NCI-H345 treated with DMSO at 0.1 percent for 48 hours (cell line): ENCODE measurements around the gene SEMA3F.
A peak's percentile ranks its signal among the peaks of the same experiment; 100 is the strongest.

ENCODE experiments used
- DNase-seq: peaks from one replicate; lab custom pipeline; 2025; ENCODE audit not compliant: unreplicated experiment; lab: John Stamatoyannopoulos, UW

The SEMA3F gene

GRCh38 chr3:50132421-50133282 lies 22.5 kb upstream of the SEMA3F start:
- DNase-seq = no peak

GRCh38 chr3:50133283-50133615 lies 21.9 kb upstream of the SEMA3F start:
- no peak for DNase-seq

DNA sequence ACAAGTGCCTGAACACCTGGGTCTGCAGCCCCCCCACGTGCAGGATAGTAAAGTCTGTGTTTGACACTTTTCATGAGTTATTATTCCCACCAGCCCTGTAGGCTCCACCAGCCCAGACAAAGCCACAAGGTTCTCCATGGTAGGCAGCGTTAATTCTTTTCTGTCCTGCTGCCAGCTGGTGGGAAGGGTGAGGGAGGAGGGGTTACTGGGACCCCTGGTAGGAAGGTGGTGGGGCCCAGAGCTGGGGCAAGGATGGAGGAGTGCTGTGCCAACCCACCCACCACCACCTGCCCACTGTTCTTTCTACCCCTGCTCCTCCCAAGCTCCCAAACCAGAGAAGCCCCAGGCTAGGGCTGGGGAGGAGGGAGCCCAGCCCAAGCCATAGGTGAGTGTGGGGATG lies 20.8 kb upstream of the SEMA3F start:
- DNase-seq = no peak

- no peak for DNase-seq
Observed at GRCh38 chr3:50135964-50136363, 19.2 kb upstream of the SEMA3F start.

GRCh38 chr3:50136714-50137405 lies 18.3 kb upstream of the SEMA3F start:
- no peak for DNase-seq

DNA sequence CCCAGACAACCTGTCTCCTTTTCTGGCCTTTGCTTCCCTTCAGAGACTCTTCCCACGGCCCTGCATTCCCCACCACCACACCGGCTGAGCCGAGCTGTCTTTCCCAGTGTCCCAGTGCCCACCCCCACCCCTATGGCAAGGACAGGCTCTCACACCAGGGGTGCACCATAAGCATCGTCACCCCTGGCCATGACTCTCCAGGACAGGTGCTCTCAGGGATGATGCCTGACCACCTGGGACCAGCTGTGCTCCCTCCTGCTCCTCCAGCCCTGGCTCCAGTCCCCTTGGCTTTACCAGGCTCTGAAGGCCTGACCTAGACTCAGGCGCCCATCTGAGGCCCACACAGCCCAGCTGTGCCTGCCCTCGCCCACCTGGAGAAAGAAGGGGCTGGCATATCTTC lies 17.6 kb upstream of the SEMA3F start:
- no peak for DNase-seq

DNA sequence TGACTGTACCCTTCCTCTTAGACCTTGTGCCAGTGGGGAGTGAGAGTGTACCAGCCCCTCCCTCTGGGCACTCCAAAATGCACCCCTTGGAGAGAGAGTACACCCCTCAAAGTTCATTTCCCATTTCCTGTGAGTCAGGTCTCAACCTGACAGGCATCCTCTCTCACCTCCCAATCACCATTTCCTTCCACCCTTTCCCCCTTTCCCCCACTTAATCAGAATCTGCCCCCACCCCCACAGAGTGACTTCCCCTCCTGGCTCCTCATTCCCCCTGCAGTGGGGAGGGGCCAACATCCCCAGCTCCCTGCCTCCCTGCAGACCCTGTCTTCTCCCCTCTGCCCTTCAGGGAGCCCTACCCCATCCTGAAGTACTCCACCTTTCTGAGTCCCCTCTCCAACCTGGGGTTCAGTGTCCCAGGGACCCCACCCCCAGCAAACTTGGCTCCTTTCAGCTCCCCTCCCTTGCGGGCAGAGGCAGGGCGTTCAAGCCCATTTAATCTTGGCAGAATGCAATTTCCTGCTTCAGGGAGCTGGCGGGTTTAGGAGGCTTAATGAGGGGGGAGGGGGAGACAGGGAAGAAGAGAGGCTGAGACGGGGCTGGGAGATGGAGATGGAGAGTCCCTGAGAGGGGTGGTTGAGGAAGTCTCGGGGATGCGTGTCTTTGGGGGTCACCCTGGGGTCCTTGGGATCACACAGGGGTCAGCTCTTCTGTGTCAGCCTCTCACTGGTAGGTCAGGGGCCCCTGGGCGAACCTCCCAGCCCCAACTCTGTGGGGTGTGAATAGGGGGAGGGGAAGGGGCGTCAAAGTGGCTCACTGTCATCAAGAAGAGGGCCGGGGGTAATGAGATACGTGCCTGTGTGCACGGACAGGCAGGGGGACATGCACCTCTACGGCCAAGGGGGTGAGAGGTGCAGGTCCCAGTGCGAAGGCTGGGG lies 16.6 kb upstream of the SEMA3F start:
- peak; percentile 7 for DNase-seq

DNA sequence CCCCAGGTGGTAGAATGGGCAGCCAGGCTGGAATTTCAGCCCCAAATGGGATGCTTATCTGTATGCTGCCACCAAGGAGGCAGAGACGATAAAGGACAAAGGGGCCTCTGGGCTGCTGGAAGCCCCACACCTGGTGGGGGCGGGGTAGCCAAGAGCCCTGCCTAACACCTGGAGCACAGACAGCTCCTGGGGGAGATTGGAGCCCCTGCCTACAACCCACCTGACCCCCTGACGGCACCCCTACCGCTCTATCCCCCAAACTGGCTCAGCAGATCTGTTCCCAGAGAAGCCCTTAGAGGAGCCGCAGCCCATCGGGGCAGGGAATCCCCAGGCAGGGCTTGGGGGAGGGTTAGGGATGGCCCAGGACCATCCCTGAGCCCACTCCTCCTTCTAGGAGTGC lies 15.8 kb upstream of the SEMA3F start:
- no peak for DNase-seq

- peak; percentile 5 for DNase-seq
Observed at GRCh38 chr3:50139718-50140423, 15.3 kb upstream of the SEMA3F start.

DNA sequence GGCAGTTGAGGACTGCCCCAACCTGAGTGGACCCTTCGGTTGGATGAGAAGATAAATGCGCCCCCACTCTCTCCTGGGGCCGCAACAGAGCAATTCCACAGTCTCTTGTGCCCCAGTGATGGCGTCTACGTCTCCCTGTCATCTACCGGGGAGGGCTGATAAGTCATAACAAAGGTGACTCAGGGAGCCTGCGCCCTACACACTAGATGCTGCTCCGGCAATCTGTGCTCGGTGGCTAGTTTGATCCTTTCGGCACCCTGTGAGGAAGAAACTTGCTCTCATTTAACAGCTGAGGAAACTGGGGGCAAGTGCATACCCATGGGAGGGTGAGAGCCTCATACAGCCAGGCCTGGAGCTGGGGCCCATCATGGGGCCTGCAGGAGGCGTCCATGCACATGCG lies 14.1 kb upstream of the SEMA3F start:
- DNase-seq = no peak

DNA sequence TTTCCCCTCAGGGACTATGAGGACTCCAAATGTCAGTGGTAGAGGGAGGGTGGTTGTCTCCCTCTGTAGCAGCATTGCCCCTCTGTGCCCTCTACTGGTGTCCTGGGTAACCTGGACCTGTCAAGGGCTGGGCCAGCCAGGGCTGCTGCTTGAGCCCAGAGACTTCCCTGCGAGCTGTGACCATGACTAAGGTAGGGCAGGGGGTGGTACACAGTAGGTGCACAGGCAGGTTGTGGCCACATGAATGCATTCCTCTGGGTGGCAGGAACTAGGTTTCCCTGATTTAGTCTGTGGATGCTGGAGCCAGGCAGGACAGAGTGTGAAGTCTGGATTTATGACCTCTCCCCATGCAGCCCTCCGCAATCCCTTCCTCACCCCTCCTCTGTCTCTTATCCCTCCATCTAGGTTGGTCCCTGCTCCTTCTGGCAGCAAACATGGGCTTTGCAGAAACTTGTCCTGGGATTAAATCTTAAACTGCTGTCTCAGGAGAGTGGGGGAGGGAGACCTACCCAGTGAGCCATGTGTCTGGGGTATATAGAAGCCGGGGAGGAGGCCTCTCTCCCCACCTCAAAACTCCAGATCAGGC lies 8.7 kb upstream of the SEMA3F start:
- DNase-seq = no peak

GRCh38 chr3:50147016-50147415 lies 8.1 kb upstream of the SEMA3F start:
- DNase-seq = no peak

GRCh38 chr3:50147447-50147846 lies 7.7 kb upstream of the SEMA3F start:
- DNase-seq = no peak

GRCh38 chr3:50147861-50148260 lies 7.3 kb upstream of the SEMA3F start:
- DNase-seq = no peak

GRCh38 chr3:50150404-50150750 lies 4.7 kb upstream of the SEMA3F start:
- DNase-seq = no peak

GRCh38 chr3:50150863-50151686 lies 4.0 kb upstream of the SEMA3F start:
- DNase-seq = no peak

GRCh38 chr3:50151728-50152127 lies 3.4 kb upstream of the SEMA3F start:
- no peak for DNase-seq

- DNase-seq = no peak
Observed at GRCh38 chr3:50153782-50154475, 1.2 kb upstream of the SEMA3F start.

- DNase-seq = no peak
Observed at GRCh38 chr3:50154476-50154839, 666 bp upstream of the SEMA3F start.
